ENCODE results near the gene TMOD3.

The TMOD3 gene

GRCh38 chr15:51909584-51909983, 80.1 kb downstream of the TMOD3 start:
- no peaks in the 10 kb centered on the region for H3K9me3 ChIP-seq (ENCODE audit: control insufficient read depth in 2 of 2, low read length in 2 of 2)
- peaks cover 14 to 15% of the 10 kb centered on the region in 2 donors for H3K36me3 ChIP-seq (ENCODE audit: control insufficient read depth in 2 of 2, insufficient read depth in 2 of 2, low read length in 2 of 2)

GRCh38 chr15:51912528-51912927, 83.1 kb downstream of the TMOD3 start:
- H3K4me3 ChIP-seq (ENCODE audit: low read length in 2 of 2), result no peak overlapping the region
- peaks cover 8 to 17% of the 10 kb centered on the region in 2 donors for H3K36me3 ChIP-seq (ENCODE audit: control insufficient read depth in 2 of 2, insufficient read depth in 2 of 2, low read length in 2 of 2)
- no peaks in the 10 kb centered on the region for H3K9me3 ChIP-seq (ENCODE audit: control insufficient read depth in 2 of 2, low read length in 2 of 2)
- H3K9ac ChIP-seq (ENCODE audit: low read length in 2 of 2), result no peak overlapping the region
- H3K27ac ChIP-seq (ENCODE audit: low read length), result no peak overlapping the region
- no peaks in the 10 kb centered on the region for H3K27me3 ChIP-seq (ENCODE audit: control insufficient read depth in 1 of 2, insufficient read depth in 2 of 2, low read length in 2 of 2)
- H3K4me1 ChIP-seq (ENCODE audit: control insufficient read depth, insufficient read depth, low read length), result no peaks in the 10 kb centered on the region

More at GRCh38 chr15:51909584-51909983, 80.1 kb downstream of the TMOD3 start:
- H3K27me3 ChIP-seq (ENCODE audit: control insufficient read depth in 1 of 2, insufficient read depth in 2 of 2, low read length in 2 of 2), result no peaks in the 10 kb centered on the region
- H3K4me1 ChIP-seq (ENCODE audit: control insufficient read depth, insufficient read depth, low read length), result no peaks in the 10 kb centered on the region
- no peak overlapping the region for H3K9ac ChIP-seq (ENCODE audit: low read length in 2 of 2)
- H3K27ac ChIP-seq (ENCODE audit: low read length), result no peak overlapping the region
- H3K4me3 ChIP-seq (ENCODE audit: low read length in 2 of 2), result no peak overlapping the region

GRCh38 chr15:51917493-51917892, 88.0 kb downstream of the TMOD3 start:
- Histone ChIP-seq H3K27me3 (ENCODE audit: control insufficient read depth in 1 of 2, insufficient read depth in 2 of 2, low read length in 2 of 2) (no peaks in the 10 kb centered on the region), H3K9ac (ENCODE audit: low read length in 2 of 2) (no peak overlapping the region), H3K4me1 (ENCODE audit: control insufficient read depth, insufficient read depth, low read length) (no peaks in the 10 kb centered on the region), H3K9me3 (ENCODE audit: control insufficient read depth in 2 of 2, low read length in 2 of 2) (no peaks in the 10 kb centered on the region), H3K36me3 (ENCODE audit: control insufficient read depth in 2 of 2, insufficient read depth in 2 of 2, low read length in 2 of 2) (peaks cover 10 to 24% of the 10 kb centered on the region in 2 donors), H3K4me3 (ENCODE audit: low read length in 2 of 2) (no peak overlapping the region), H3K27ac (ENCODE audit: low read length) (no peak overlapping the region)

- H3K27me3 ChIP-seq (ENCODE audit: control insufficient read depth in 1 of 2, insufficient read depth in 2 of 2, low read length in 2 of 2), result no peaks in the 10 kb centered on the region
- H3K27ac ChIP-seq (ENCODE audit: low read length), result no peak overlapping the region
- no peaks in the 10 kb centered on the region for H3K4me1 ChIP-seq (ENCODE audit: control insufficient read depth, insufficient read depth, low read length)
- H3K4me3 ChIP-seq (ENCODE audit: low read length in 2 of 2), result no peak overlapping the region
- H3K9ac ChIP-seq (ENCODE audit: low read length in 2 of 2), result no peak overlapping the region
- H3K9me3 ChIP-seq (ENCODE audit: control insufficient read depth in 2 of 2, low read length in 2 of 2), result no peaks in the 10 kb centered on the region
- H3K36me3 ChIP-seq (ENCODE audit: control insufficient read depth in 2 of 2, insufficient read depth in 2 of 2, low read length in 2 of 2), result peaks cover 7 to 20% of the 10 kb centered on the region in 2 donors
Measured at GRCh38 chr15:51924156-51925068, 95.0 kb downstream of the TMOD3 start.

- no peaks in the 10 kb centered on the region for H3K4me1 ChIP-seq (ENCODE audit: control insufficient read depth, insufficient read depth, low read length)
- no peak overlapping the region for H3K9ac ChIP-seq (ENCODE audit: low read length in 2 of 2)
- peaks cover 10 to 17% of the 10 kb centered on the region in 2 donors for H3K36me3 ChIP-seq (ENCODE audit: control insufficient read depth in 2 of 2, insufficient read depth in 2 of 2, low read length in 2 of 2)
Measured at GRCh38 chr15:51926809-51927208, 97.4 kb downstream of the TMOD3 start.

GRCh38 chr15:51931016-51931415, 101.6 kb downstream of the TMOD3 start:
- Histone ChIP-seq H3K4me1 (ENCODE audit: control insufficient read depth, insufficient read depth, low read length) (no peaks in the 10 kb centered on the region), H3K4me3 (ENCODE audit: low read length in 2 of 2) (no peak overlapping the region), H3K36me3 (ENCODE audit: control insufficient read depth in 2 of 2, insufficient read depth in 2 of 2, low read length in 2 of 2) (peaks cover 3 to 6% of the 10 kb centered on the region in 2 donors), H3K27me3 (ENCODE audit: control insufficient read depth in 1 of 2, insufficient read depth in 2 of 2, low read length in 2 of 2) (no peaks in the 10 kb centered on the region), H3K9me3 (ENCODE audit: control insufficient read depth in 2 of 2, low read length in 2 of 2) (no peaks in the 10 kb centered on the region), H3K27ac (ENCODE audit: low read length) (no peak overlapping the region), H3K9ac (ENCODE audit: low read length in 2 of 2) (no peak overlapping the region)

More at GRCh38 chr15:51926809-51927208, 97.4 kb downstream of the TMOD3 start:
- Histone ChIP-seq H3K27me3 (ENCODE audit: control insufficient read depth in 1 of 2, insufficient read depth in 2 of 2, low read length in 2 of 2) (no peaks in the 10 kb centered on the region), H3K4me3 (ENCODE audit: low read length in 2 of 2) (no peak overlapping the region), H3K27ac (ENCODE audit: low read length) (no peak overlapping the region), H3K9me3 (ENCODE audit: control insufficient read depth in 2 of 2, low read length in 2 of 2) (no peaks in the 10 kb centered on the region)

- H3K27ac ChIP-seq (ENCODE audit: low read length), result no peak overlapping the region
- H3K9ac ChIP-seq (ENCODE audit: low read length in 2 of 2), result no peak overlapping the region
- no peak overlapping the region for H3K4me3 ChIP-seq (ENCODE audit: low read length in 2 of 2)
- peaks cover 3 to 6% of the 10 kb centered on the region in 2 donors for H3K36me3 ChIP-seq (ENCODE audit: control insufficient read depth in 2 of 2, insufficient read depth in 2 of 2, low read length in 2 of 2)
- H3K4me1 ChIP-seq (ENCODE audit: control insufficient read depth, insufficient read depth, low read length), result no peaks in the 10 kb centered on the region
- H3K9me3 ChIP-seq (ENCODE audit: control insufficient read depth in 2 of 2, low read length in 2 of 2), result no peaks in the 10 kb centered on the region
- H3K27me3 ChIP-seq (ENCODE audit: control insufficient read depth in 1 of 2, insufficient read depth in 2 of 2, low read length in 2 of 2), result no peaks in the 10 kb centered on the region
Measured at GRCh38 chr15:51931638-51932037, 102.2 kb downstream of the TMOD3 start.

- H3K4me1 ChIP-seq (ENCODE audit: control insufficient read depth, insufficient read depth, low read length), result no peaks in the 10 kb centered on the region
- peaks cover 3 to 6% of the 10 kb centered on the region in 2 donors for H3K36me3 ChIP-seq (ENCODE audit: control insufficient read depth in 2 of 2, insufficient read depth in 2 of 2, low read length in 2 of 2)
- no peak overlapping the region for H3K9ac ChIP-seq (ENCODE audit: low read length in 2 of 2)
- no peak overlapping the region for H3K27ac ChIP-seq (ENCODE audit: low read length)
- no peaks in the 10 kb centered on the region for H3K27me3 ChIP-seq (ENCODE audit: control insufficient read depth in 1 of 2, insufficient read depth in 2 of 2, low read length in 2 of 2)
- H3K4me3 ChIP-seq (ENCODE audit: low read length in 2 of 2), result no peak overlapping the region
- no peaks in the 10 kb centered on the region for H3K9me3 ChIP-seq (ENCODE audit: control insufficient read depth in 2 of 2, low read length in 2 of 2)
Measured at GRCh38 chr15:51932161-51932560, 102.7 kb downstream of the TMOD3 start.

- Histone ChIP-seq H3K4me1 (ENCODE audit: control insufficient read depth, insufficient read depth, low read length) (no peaks in the 10 kb centered on the region), H3K27ac (ENCODE audit: low read length) (no peak overlapping the region), H3K27me3 (ENCODE audit: control insufficient read depth in 1 of 2, insufficient read depth in 2 of 2, low read length in 2 of 2) (no peaks in the 10 kb centered on the region), H3K4me3 (ENCODE audit: low read length in 2 of 2) (no peak overlapping the region), H3K9ac (ENCODE audit: low read length in 2 of 2) (no peak overlapping the region), H3K36me3 (ENCODE audit: control insufficient read depth in 2 of 2, insufficient read depth in 2 of 2, low read length in 2 of 2) (peaks cover 7 to 9% of the 10 kb centered on the region in 2 donors), H3K9me3 (ENCODE audit: control insufficient read depth in 2 of 2, low read length in 2 of 2) (no peaks in the 10 kb centered on the region)
Measured at GRCh38 chr15:51935466-51936104, 106.1 kb downstream of the TMOD3 start.

GRCh38 chr15:51936105-51936478, 106.6 kb downstream of the TMOD3 start:
- Histone ChIP-seq H3K4me1 (ENCODE audit: control insufficient read depth, insufficient read depth, low read length) (no peaks in the 10 kb centered on the region), H3K9me3 (ENCODE audit: control insufficient read depth in 2 of 2, low read length in 2 of 2) (no peaks in the 10 kb centered on the region), H3K27ac (ENCODE audit: low read length) (no peak overlapping the region), H3K9ac (ENCODE audit: low read length in 2 of 2) (no peak overlapping the region), H3K36me3 (ENCODE audit: control insufficient read depth in 2 of 2, insufficient read depth in 2 of 2, low read length in 2 of 2) (peaks cover 5 to 6% of the 10 kb centered on the region in 2 donors), H3K4me3 (ENCODE audit: low read length in 2 of 2) (no peak overlapping the region), H3K27me3 (ENCODE audit: control insufficient read depth in 1 of 2, insufficient read depth in 2 of 2, low read length in 2 of 2) (no peaks in the 10 kb centered on the region)

- Histone ChIP-seq H3K27me3 (ENCODE audit: control insufficient read depth in 1 of 2, insufficient read depth in 2 of 2, low read length in 2 of 2) (no peaks in the 10 kb centered on the region), H3K4me3 (ENCODE audit: low read length in 2 of 2) (no peak overlapping the region), H3K4me1 (ENCODE audit: control insufficient read depth, insufficient read depth, low read length) (no peaks in the 10 kb centered on the region), H3K36me3 (ENCODE audit: control insufficient read depth in 2 of 2, insufficient read depth in 2 of 2, low read length in 2 of 2) (peaks cover 5 to 6% of the 10 kb centered on the region in 2 donors), H3K27ac (ENCODE audit: low read length) (no peak overlapping the region), H3K9me3 (ENCODE audit: control insufficient read depth in 2 of 2, low read length in 2 of 2) (no peaks in the 10 kb centered on the region), H3K9ac (ENCODE audit: low read length in 2 of 2) (no peak overlapping the region)
Measured at GRCh38 chr15:51938286-51938685, 108.8 kb downstream of the TMOD3 start.

All from stomach smooth muscle (tissue), 2 donors.